Fibroblast of pulmonary artery (primary cell): ENCODE measurements around the gene NOC2L.
A peak's percentile ranks its signal among the peaks of the same experiment; 100 is the strongest.
"Not testable (repeated sequence)": the region's sequence is repeated elsewhere in the genome, so short reads cannot be mapped to it uniquely, and the experiment has no call there.

Experiments used
- DNase-seq: peaks from one replicate; pipeline ENCODE4 v3.0.0-alpha.2; 2010; ENCODE audit warnings: low read depth
- H3K4me3 ChIP-seq: replicated peaks from 2 replicates; pipeline ENCODE4 v1.5.1; 2011; ENCODE audit warnings: low read depth, mild to moderate bottlenecking, control low read depth, low read length, moderate library complexity
- TF ChIP-seq, protein P1 (sequence below): IDR thresholded peaks from 2 replicates; pipeline ENCODE4 v1.5.1; 2011; ENCODE audit warnings: mild to moderate bottlenecking, control low read depth, low read length, inconsistent platforms; ENCODE audit errors: missing control alignments

The NOC2L gene

DNA sequence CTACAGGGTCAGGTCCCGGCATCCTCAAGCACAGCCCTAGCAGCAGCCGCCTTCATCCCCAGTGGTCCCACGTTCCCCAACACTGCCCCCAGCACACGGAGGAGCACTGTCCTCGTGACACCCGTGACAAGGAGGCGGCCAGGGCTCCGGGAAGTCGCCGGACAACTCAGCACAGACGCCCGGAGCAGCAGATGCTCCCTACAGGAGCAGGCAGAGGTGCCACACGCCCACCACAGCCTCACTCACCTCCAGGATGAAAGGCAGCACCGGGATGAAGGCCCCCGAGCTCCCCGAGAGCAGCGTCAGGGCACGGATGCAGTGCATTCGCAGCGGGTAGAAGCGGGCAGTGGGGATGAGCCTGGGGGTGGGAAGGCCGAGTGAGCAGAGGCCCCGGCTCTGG lies 8.2 kb downstream of the NOC2L start:
- no peak for DNase-seq
- no peak overlapping the region for H3K4me3 ChIP-seq
- TF ChIP-seq, protein P1, sequence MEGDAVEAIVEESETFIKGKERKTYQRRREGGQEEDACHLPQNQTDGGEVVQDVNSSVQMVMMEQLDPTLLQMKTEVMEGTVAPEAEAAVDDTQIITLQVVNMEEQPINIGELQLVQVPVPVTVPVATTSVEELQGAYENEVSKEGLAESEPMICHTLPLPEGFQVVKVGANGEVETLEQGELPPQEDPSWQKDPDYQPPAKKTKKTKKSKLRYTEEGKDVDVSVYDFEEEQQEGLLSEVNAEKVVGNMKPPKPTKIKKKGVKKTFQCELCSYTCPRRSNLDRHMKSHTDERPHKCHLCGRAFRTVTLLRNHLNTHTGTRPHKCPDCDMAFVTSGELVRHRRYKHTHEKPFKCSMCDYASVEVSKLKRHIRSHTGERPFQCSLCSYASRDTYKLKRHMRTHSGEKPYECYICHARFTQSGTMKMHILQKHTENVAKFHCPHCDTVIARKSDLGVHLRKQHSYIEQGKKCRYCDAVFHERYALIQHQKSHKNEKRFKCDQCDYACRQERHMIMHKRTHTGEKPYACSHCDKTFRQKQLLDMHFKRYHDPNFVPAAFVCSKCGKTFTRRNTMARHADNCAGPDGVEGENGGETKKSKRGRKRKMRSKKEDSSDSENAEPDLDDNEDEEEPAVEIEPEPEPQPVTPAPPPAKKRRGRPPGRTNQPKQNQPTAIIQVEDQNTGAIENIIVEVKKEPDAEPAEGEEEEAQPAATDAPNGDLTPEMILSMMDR: no peak

DNA sequence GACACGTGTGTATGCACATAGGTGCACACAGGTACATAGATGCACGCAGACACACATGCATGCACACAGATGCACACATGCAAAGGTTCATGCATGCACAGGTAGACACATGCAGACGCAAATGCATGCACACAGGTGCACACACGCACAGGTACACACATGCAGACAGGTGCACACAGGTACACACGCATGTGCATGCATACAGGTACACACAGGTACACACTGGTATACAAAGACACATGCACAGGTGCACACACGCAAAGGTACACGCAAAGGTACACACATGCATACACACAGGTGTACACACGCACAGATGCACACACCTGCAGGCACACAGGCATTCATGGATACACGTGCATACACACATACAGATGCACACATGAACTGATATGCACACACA lies 8.8 kb downstream of the NOC2L start:
- TF ChIP-seq, protein P1: no peak
- no peak for DNase-seq
- H3K4me3 ChIP-seq: no peak overlapping the region

DNA sequence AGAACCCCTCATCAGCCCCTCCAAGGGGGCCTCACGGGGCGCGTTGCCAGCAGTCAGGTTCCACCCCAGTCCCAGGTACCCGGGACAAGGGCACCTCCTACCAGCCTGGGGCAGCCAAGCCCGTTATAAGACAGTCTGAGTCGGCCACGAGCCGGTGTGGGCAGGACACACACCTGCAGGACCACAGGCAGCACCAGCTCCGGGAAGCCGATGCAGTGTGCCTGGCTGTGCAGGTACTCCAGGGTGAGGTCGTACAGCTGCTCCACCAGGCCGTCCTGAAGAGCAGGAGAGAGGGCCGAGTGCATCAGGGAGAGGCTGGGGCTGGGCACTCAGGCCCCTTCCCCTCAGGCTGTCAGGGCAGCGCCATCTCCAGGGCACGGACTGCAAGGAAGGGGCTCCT lies 11.1 kb downstream of the NOC2L start:
- TF ChIP-seq, protein P1: no peak
- no peak overlapping the region for H3K4me3 ChIP-seq
- no peak for DNase-seq

DNA sequence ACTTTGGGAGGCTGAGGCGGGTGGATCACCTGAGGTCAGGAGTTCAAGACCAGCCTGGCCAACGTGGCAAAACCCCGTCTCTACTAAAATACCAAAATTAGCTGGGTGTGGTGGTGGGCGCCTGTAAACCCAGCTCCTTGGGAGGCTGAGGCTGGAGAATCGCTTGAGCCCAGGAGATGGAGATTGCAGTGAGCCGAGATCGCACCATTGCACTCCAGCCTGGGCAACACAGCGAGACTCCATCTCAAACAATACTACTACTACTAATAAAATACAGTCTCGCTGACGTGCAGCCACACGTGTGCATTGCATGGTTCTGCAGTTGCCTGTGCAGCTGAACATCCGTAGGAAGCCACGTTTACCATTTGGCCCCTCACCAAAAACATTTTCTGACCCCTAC lies 12.2 kb downstream of the NOC2L start:
- not testable (repeated sequence) for H3K4me3 ChIP-seq, DNase-seq

DNA sequence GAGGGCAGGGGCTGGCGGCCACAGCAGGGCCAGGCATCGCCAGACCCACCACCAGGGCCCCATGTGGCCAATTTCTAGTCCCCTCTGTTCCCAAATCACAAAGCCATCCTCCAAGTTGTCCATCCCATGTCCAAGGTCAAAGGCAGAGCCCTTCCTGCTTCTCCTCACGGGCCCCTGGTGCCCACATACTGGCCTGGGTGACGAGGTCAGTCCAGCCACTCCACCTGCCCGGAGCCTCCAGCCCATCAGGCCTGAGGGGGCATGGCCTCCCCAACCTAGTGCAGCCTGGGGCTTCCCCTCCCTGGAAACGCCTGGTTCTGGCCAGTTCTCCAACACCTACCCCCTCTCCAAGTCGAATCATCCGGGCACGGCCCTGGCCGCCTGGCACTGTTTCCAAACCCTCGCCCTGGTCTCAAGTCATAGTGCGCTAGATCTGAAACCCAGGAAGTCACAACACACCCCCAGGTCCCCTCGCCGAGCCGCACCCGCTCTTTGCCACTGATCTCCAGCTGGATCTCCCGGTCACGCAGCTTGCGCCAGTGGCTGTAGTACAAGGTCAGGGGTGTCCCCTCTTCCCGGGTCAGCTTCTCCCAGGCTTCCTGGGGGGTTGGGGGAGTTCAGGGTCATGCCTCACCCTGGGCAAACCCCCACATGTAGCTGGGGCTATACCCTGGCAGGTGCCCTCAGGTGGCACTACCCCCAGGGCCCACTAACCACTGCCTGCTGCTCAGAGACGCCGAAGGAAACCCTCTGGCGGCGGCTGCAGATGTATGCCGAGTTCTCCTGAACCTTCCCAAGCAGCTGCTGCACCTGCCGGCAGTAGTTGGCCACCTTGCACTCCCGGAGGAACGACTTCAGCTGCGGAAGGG lies 13.1 kb downstream of the NOC2L start:
- TF ChIP-seq, protein P1: no peak
- DNase-seq: no peak
- H3K4me3 ChIP-seq: no peak overlapping the region

DNA sequence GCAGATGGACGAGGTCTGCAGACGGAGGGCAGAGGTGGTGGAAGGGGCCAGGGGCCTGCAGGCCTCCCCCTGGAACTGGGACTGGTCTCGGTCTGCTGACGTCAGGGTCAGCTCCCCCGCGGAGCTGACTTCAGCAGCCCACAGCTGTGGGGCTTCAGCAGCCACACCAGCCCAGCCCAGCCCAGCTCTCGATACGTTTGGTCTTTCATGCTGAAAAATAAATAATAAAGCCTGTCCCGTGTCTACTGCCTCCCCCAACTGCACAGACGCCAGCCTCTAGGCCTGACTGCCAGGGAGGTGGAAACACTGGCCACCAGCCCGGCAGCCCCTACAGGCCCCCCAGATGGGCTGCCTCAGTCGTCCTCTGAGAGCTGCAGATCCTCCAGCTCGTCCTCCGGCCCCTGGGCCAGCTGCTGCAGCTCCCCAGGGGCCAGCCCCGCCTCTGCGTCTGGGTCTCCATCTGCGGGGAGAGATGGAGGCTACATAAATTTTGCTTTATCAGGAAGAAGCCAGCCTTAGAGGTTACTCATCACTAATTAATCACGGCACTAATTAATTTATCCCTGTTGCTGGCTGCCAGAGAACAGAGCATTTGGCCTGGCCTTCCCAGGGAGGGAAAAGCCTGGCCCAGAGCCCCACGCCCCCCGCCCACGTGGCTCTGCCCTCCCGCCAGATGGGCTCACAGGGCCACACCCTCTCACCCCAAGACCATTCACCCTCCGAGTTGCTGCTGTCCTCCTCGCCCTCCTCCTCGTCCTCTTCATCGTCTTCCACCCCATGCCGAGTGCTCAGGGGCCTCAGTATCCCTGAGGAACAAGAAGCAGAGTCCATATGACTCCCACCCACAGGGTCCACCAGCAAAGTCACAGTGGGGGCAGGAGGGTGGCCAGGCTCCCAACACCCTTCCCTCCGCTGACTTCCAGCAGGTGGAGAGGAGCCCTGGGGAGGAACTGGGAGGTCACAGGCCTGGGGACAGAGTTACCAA lies 14.4 kb downstream of the NOC2L start:
- no peak overlapping the region for H3K4me3 ChIP-seq
- TF ChIP-seq, protein P1: no peak
- peak; percentile 66 for DNase-seq
